Fibroblast of villous mesenchyme (primary cell): ENCODE results near the gene TP53I13. TPM values are rescaled to one million over a fixed set of nuclear protein-coding genes. Genes with fewer than 3 reads are reported as not detected.
"Not testable (repeated sequence)": the region's sequence is repeated elsewhere in the genome, so short reads cannot be mapped to it uniquely, and the experiment has no call there.

ENCODE experiments used
- DNase-seq: peaks from one replicate; pipeline ENCODE4 v3.0.0-alpha.2; 2010; ENCODE audit warnings: low read depth
- H3K4me3 ChIP-seq: 2 replicates; pipeline ENCODE4 v1.5.1; 2011; ENCODE audit warnings: low read depth, mild to moderate bottlenecking, low read length
- total RNA-seq: library from RNA; depleted of rRNA; stranded (reverse); fragments of >200 nt; gene quantifications from 2 replicates; pipeline ENCODE4 v1.2.3, GENCODE V29; 2012
- TF ChIP-seq, protein P1 (sequence below): IDR thresholded peaks from 2 replicates; pipeline ENCODE4 v1.5.1; 2012; ENCODE audit warnings: low read depth, mild to moderate bottlenecking, low read length; ENCODE audit not compliant: insufficient read depth

TP53I13 gene
- total RNA-seq, 1 donor, result 51.8 TPM

DNA sequence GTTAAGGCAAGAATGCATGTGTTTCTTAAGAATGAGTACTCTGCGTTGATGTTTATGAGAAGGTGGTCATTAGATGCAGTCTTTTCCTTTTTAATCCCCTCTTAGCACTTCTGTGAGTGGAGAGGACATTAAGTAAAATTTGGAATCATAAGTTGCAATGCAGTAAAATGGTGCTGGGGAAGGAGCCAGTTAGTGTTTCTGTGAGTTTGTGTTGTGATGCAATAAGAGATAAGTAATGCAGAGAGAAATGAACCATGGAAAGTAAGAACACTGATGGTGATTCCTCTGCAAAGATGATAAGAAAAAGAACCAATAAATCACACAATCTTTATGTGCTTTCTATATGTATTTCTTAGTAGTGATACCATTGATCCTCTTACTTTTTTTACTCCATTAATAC lies 21.7 kb upstream of the TP53I13 start:
- TF ChIP-seq, protein P1, sequence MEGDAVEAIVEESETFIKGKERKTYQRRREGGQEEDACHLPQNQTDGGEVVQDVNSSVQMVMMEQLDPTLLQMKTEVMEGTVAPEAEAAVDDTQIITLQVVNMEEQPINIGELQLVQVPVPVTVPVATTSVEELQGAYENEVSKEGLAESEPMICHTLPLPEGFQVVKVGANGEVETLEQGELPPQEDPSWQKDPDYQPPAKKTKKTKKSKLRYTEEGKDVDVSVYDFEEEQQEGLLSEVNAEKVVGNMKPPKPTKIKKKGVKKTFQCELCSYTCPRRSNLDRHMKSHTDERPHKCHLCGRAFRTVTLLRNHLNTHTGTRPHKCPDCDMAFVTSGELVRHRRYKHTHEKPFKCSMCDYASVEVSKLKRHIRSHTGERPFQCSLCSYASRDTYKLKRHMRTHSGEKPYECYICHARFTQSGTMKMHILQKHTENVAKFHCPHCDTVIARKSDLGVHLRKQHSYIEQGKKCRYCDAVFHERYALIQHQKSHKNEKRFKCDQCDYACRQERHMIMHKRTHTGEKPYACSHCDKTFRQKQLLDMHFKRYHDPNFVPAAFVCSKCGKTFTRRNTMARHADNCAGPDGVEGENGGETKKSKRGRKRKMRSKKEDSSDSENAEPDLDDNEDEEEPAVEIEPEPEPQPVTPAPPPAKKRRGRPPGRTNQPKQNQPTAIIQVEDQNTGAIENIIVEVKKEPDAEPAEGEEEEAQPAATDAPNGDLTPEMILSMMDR, result no peak
- DNase-seq, result peak; percentile 39
- no peak overlapping the region for H3K4me3 ChIP-seq

DNA sequence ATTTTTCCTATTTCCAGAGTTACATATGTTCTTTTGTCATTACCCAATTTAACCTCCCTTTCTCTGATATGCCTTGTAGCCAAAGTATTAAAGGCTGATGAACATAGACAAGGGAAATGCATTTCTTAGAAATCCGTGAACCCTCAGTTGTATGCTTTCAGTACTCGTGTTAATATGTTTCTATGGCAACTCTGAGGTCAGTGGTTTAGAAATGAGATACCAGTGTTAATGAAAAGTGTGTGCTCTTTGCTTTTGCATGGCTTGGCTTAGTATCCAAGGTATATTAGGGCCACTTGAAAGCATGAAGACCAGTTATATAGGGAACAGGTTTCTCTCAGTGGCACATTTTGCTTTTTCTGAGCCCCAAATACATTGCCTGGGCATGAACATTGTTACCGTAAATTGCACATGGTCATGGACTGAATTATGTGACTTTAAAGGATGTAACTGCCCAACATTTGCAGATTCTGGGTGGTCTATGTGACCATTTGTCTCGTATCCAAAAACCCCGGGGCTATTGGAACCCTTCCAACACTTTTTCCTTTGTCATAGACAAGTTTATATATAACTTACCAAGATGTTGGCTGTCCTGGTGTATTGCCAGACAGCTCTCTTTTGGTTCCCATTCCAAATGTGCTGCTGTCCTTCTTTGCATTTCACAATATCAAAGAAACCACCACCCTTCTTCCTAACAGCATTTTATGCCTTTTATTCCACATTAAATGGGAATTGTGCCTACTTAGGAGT lies 19.2 kb upstream of the TP53I13 start:
- TF ChIP-seq, protein P1, result no peak
- H3K4me3 ChIP-seq, result no peak overlapping the region
- DNase-seq, result peak; percentile 19

DNA sequence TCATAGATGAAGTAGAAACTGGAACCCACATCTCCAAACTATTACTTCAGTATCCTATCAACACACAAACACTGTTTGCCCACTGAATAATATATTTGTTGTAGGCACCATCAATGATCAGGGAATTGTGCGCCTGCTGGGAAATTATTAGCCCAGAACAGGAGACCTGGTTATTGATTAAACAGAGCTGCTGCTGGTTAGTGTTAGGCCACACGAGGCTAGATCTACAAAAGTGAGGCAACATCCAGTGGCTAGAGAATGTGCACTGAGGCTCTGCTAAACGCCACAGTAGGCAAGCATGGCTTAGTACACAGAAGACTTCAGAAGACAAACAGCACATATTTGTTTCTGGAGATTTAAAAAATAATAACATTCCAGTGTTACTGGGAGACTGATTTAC lies 12.7 kb upstream of the TP53I13 start:
- H3K4me3 ChIP-seq, result no peak overlapping the region
- no peak for DNase-seq
- TF ChIP-seq, protein P1, result no peak

DNA sequence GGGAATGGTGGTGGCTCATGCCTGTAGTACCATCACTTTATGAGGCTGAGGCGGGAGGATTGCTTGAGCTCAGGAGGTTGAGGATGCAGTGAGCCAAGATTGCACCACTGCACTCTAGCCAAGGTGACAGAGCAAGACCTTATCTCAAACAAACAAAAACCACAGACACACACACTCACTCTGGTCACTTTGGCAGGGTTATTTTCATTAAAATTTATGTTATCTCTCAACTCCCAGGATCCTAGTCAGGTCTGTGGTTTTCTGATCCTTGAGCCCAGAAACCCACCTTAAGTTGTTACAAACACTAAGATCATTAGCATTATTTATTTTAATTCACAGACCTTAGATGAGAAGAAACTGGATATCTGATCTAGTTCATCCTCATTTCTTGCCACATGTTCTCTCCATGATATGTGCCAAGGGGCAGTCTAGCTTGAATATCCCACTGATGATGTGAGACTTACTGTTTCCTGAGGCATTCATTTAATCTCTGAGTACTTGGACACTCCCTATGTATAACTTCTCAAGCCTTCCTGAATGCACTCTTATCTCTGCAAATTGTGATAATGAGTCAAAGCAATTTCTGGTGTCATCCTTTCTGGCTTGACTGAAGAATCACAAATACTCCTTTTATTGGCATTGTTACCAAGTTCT lies 11.3 kb upstream of the TP53I13 start:
- H3K4me3 ChIP-seq, result no peak overlapping the region
- peak; percentile 45 for DNase-seq
- TF ChIP-seq, protein P1, result no peak

DNA sequence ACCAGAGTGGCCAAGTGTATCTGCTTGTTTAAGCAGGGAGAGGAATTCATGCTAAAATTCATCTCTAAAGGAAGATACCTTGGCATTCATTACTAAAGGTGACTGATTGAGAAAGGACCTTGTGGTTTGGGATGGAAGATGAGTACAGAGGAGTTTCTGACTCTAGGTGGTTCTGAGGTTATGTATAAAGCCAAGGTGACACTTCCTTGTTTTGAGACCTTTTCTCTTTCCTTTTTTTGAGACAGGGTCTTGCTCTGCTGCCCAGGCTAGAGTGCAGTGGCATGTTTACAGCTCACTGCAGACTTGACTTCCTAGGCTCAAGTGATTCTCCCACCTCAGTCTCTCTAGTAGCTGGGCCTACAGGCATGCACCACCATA lies 10.8 kb upstream of the TP53I13 start:
- TF ChIP-seq, protein P1, result no peak
- DNase-seq, result no peak

DNA sequence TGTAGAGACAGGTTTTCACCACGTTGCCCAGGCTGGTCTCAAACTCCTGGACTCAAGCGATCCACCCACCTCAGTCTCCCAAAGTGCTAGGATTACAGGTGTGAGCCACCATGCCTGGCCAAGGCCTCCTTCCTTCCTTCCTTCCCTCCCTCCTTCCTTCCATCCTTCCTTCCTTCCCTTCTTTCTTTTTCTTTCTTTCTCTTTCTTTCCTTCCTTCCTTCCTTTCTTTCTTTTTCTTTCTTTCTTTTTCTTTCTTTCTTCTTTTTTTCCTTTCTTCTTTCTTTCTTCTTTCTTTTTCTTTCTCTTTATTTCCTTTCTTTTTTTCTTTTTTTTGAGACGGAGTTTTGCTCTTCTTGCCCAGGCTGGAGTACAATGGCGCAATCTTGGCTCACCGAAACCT lies 10.4 kb upstream of the TP53I13 start:
- not testable (repeated sequence) for H3K4me3 ChIP-seq, DNase-seq

More for the DNA sequence above, 10.8 kb upstream of the TP53I13 start:
- H3K4me3 ChIP-seq, result no peak overlapping the region

DNA sequence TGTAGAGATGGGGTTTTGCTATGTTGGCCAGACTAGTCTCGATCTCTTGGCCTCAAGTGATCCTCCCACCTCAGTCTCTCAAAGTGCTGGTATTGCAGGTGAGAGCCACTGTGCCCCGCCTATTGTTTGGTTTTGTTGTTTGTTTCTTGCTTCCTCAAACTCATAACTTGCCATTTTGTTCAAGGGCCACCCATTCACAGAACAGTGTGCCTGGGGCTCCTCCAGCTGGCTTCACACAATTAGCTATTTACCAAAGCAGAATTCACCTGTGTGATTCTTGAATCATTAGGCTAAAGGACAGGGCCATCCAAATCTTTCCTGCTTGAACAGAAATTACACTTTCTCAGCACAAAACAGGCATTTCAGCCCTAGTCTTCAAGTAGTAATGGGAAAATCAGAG lies 8.9 kb upstream of the TP53I13 start:
- no peak for DNase-seq
- no peak overlapping the region for H3K4me3 ChIP-seq
- TF ChIP-seq, protein P1, result no peak
